ENCODE measurements around the gene HDDC2.

The HDDC2 gene

GRCh38 chr6:125268765-125269164 lies 33.0 kb downstream of the HDDC2 start:
- no peak for DNase-seq

- no peak for DNase-seq
Observed at GRCh38 chr6:125267806-125268523, 33.8 kb downstream of the HDDC2 start.

- no peak for DNase-seq
Observed at GRCh38 chr6:125264476-125264875, 37.3 kb downstream of the HDDC2 start.

GRCh38 chr6:125262016-125263013 lies 39.5 kb downstream of the HDDC2 start:
- DNase-seq = no peak

GRCh38 chr6:125259354-125259736 lies 42.4 kb downstream of the HDDC2 start:
- DNase-seq = no peak

- no peak for DNase-seq
Observed at GRCh38 chr6:125258651-125259353, 43.0 kb downstream of the HDDC2 start.

- no peak for DNase-seq
Observed at GRCh38 chr6:125257351-125257750, 44.4 kb downstream of the HDDC2 start.

GRCh38 chr6:125255201-125255600 lies 46.6 kb downstream of the HDDC2 start:
- no peak for DNase-seq

GRCh38 chr6:125254321-125254720 lies 47.4 kb downstream of the HDDC2 start:
- no peak for DNase-seq

GRCh38 chr6:125253881-125254280 lies 47.9 kb downstream of the HDDC2 start:
- no peak for DNase-seq

- DNase-seq = no peak
Observed at GRCh38 chr6:125252891-125253290, 48.9 kb downstream of the HDDC2 start.

GRCh38 chr6:125251516-125252220 lies 50.1 kb downstream of the HDDC2 start:
- no peak for DNase-seq

- no peak for DNase-seq
Observed at GRCh38 chr6:125250511-125250910, 51.3 kb downstream of the HDDC2 start.

GRCh38 chr6:125248136-125248535 lies 53.6 kb downstream of the HDDC2 start:
- DNase-seq = no peak

GRCh38 chr6:125246566-125246965 lies 55.2 kb downstream of the HDDC2 start:
- no peak for DNase-seq

- no peak for DNase-seq
Observed at GRCh38 chr6:125245523-125246264, 56.1 kb downstream of the HDDC2 start.

GRCh38 chr6:125245109-125245508 lies 56.7 kb downstream of the HDDC2 start:
- no peak for DNase-seq

- DNase-seq = no peak
Observed at GRCh38 chr6:125237764-125238163, 64.0 kb downstream of the HDDC2 start.

- DNase-seq = no peak
Observed at GRCh38 chr6:125236536-125237327, 65.0 kb downstream of the HDDC2 start.

GRCh38 chr6:125233202-125233601 lies 68.6 kb downstream of the HDDC2 start:
- no peak for DNase-seq

GRCh38 chr6:125232466-125232865 lies 69.3 kb downstream of the HDDC2 start:
- DNase-seq = no peak

Measured in T1000 (cell line).